HG03521 (cell line): ENCODE measurements around the gene RPL41.
"Not testable (repeated sequence)": the region's sequence is repeated elsewhere in the genome, so short reads cannot be mapped to it uniquely, and the experiment has no call there.

ENCODE experiments used
- ATAC-seq: cut with Tn5 transposase; IDR thresholded peaks from one replicate; pipeline ENCODE4 v1.9.1; 2021; ENCODE audit warnings: mild to moderate bottlenecking, moderate library complexity; ENCODE audit not compliant: unreplicated experiment

The RPL41 gene

GRCh38 chr12:56116267-56117081 is at the start of gene RPL41:
TSS of gene RPL41 (plus strand) at chr12:56116633.
- peak; percentile 44 for ATAC-seq

GRCh38 chr12:56071648-56072047 is 44.8 kb upstream of the RPL41 start:
- ATAC-seq = no peak

- no peak for ATAC-seq
Observed at GRCh38 chr12:56074396-56074795, 42.0 kb upstream of the RPL41 start.

GRCh38 chr12:56077966-56078365 is 38.5 kb upstream of the RPL41 start:
- not testable (repeated sequence) for ATAC-seq

GRCh38 chr12:56078427-56078826 is 38.0 kb upstream of the RPL41 start:
- no peak for ATAC-seq

GRCh38 chr12:56078931-56079722 is 37.3 kb upstream of the RPL41 start:
- ATAC-seq = peak; percentile 46

- ATAC-seq = peak; percentile 18
Observed at GRCh38 chr12:56079723-56080555, 36.5 kb upstream of the RPL41 start, which contains the start of gene ERBB3. TSS of gene ERBB3 (plus strand) at chr12:56080165. CDS start at chr12:56080301, 136 bp downstream.

- no peak for ATAC-seq
Observed at GRCh38 chr12:56080556-56081138, 35.8 kb upstream of the RPL41 start.

- no peak for ATAC-seq
Observed at GRCh38 chr12:56081393-56082347, 34.8 kb upstream of the RPL41 start.

GRCh38 chr12:56082382-56082781 is 34.1 kb upstream of the RPL41 start:
- no peak for ATAC-seq

GRCh38 chr12:56082967-56083366 is 33.5 kb upstream of the RPL41 start:
- ATAC-seq = no peak

GRCh38 chr12:56084958-56085543 is 31.4 kb upstream of the RPL41 start:
- no peak for ATAC-seq

GRCh38 chr12:56086096-56086495 is 30.3 kb upstream of the RPL41 start:
- ATAC-seq = no peak

GRCh38 chr12:56086608-56087007 is 29.8 kb upstream of the RPL41 start:
- ATAC-seq = no peak

GRCh38 chr12:56087220-56087619 is 29.2 kb upstream of the RPL41 start:
- no peak for ATAC-seq

- ATAC-seq = no peak
Observed at GRCh38 chr12:56097738-56098137, 18.7 kb upstream of the RPL41 start.

- no peak for ATAC-seq
Observed at GRCh38 chr12:56098592-56098991, 17.8 kb upstream of the RPL41 start.

GRCh38 chr12:56099787-56100186 is 16.6 kb upstream of the RPL41 start:
- ATAC-seq = no peak

GRCh38 chr12:56101045-56101444 is 15.4 kb upstream of the RPL41 start:
- ATAC-seq = no peak
